T-cell (primary cell): ENCODE results near the gene SLC26A8. TPM values are rescaled to one million over a fixed set of nuclear protein-coding genes. Genes with fewer than 3 reads are reported as not detected.

Experiments used
- ATAC-seq, 4 experiments: fragments of 200-7000 bp in 3 of 4; fragments of 150-1000 bp in 1 of 4; cut with Tn5 transposase; replicated peaks in 1 of 4; 1 replicate in 3 of 4; 2 replicates in 1 of 4; pipeline ENCODE4 v1.10.0; 2021; ENCODE audit warnings: moderate library complexity in 3 of 4, mild to moderate bottlenecking in 2 of 4, moderate number of reproducible peaks in 1 of 4
- CTCF ChIA-PET, 2 donors: fragments of 300-600 bp; sonication (Branson Sonifier 250); formaldehyde crosslinking; loops; one replicate each; lab custom pipeline; 2022; ENCODE audit warnings: antibody characterized with exemption in 2 of 2; lab: Charles Lee
- POLR2A ChIA-PET, 2 donors: fragments of 300-600 bp; sonication (Branson Sonifier 250); formaldehyde crosslinking; loops; one replicate each; lab custom pipeline; 2022; ENCODE audit warnings: antibody characterized with exemption in 2 of 2; lab: Charles Lee
- DNase-seq, 35 experiments: peaks; one replicate each; pipeline versions ENCODE4 v3.0.0 to v3.0.0-alpha.2; 2013 to 2023
- H3K27ac ChIP-seq: one replicate; pipeline ENCODE4 v1.5.1; 2013; ENCODE audit warnings: low read length
- H3K27me3 ChIP-seq, 2 experiments: replicated peaks in 1 of 2; 1 replicate in 1 of 2; 2 replicates in 1 of 2; pipeline versions ENCODE4 v1.6.1 to v1.7.0; 2013; ENCODE audit warnings: low read length in 1 of 2, mixed read lengths in 1 of 2; ENCODE audit not compliant: control insufficient read depth in 2 of 2, insufficient read depth in 2 of 2; ENCODE audit errors: extremely low read depth in 1 of 2
- H3K36me3 ChIP-seq, 2 donors: 1 replicate in 1 of 2; 2 replicates in 1 of 2; pipeline versions ENCODE4 v1.6.1 to v1.7.0; 2013; ENCODE audit warnings: low read length in 1 of 2; ENCODE audit not compliant: control insufficient read depth in 2 of 2, insufficient read depth in 1 of 2; ENCODE audit errors: extremely low read depth in 1 of 2
- H3K4me1 ChIP-seq, 2 experiments: 1 replicate in 1 of 2; 2 replicates in 1 of 2; pipeline versions ENCODE4 v1.6.1 to v1.7.0; 2013; ENCODE audit warnings: low read length in 2 of 2, mixed read lengths in 1 of 2; ENCODE audit not compliant: insufficient read depth in 2 of 2, control insufficient read depth in 1 of 2; ENCODE audit errors: extremely low read depth in 1 of 2
- H3K4me3 ChIP-seq, 2 donors: 1 replicate in 1 of 2; 2 replicates in 1 of 2; pipeline versions ENCODE4 v1.5.1 to v1.7.0; 2013; ENCODE audit warnings: mild to moderate bottlenecking in 2 of 2, low read length in 1 of 2, moderate library complexity in 1 of 2; ENCODE audit not compliant: control insufficient read depth in 1 of 2; ENCODE audit errors: extremely low read depth in 1 of 2
- H3K9me3 ChIP-seq: 2 replicates; pipeline ENCODE4 v1.7.0; 2013
- H3K27ac Mint-ChIP-seq, 2 donors: one replicate each; pipeline ENCODE4 v1.8.0; 2020 to 2021; ENCODE audit warnings: mild to moderate bottlenecking in 2 of 2, mixed read lengths in 2 of 2
- H3K27me3 Mint-ChIP-seq, 2 donors: one replicate each; pipeline ENCODE4 v1.8.0; 2021 to 2022; ENCODE audit warnings: mixed read lengths in 2 of 2
- H3K36me3 Mint-ChIP-seq: one replicate; pipeline ENCODE4 v1.8.0; 2021; ENCODE audit warnings: mixed read lengths
- H3K4me1 Mint-ChIP-seq, 3 donors: one replicate each; pipeline ENCODE4 v1.8.0; 2020 to 2022; ENCODE audit warnings: mixed read lengths in 3 of 3, mild to moderate bottlenecking in 1 of 3
- H3K4me3 Mint-ChIP-seq, 3 donors: one replicate each; pipeline ENCODE4 v1.8.0; 2020 to 2022; ENCODE audit warnings: mild to moderate bottlenecking in 3 of 3, mixed read lengths in 3 of 3, moderate library complexity in 3 of 3
- H3K9me3 Mint-ChIP-seq, 3 donors: one replicate each; pipeline ENCODE4 v1.8.0; 2020 to 2022; ENCODE audit warnings: mixed read lengths in 3 of 3
- WGBS: methylation state at CpG from one replicate; pipeline ENCODE4 v1.1.5; 2013; ENCODE audit warnings: missing lambda C conversion rate; ENCODE audit not compliant: insufficient coverage; 5-methylcytosine and 5-hydroxymethylcytosine counted together
- total RNA-seq, 35 experiments: library from RNA in 6 of 35; stranded (reverse) in 6 of 35; fragments of 120-200 nt in 1 of 35; gene quantifications; one replicate each; pipeline versions ENCODE4 v1.2.1 to v1.2.4 and lab custom pipeline; 2013 to 2026

SLC26A8 gene
- total RNA-seq, 5 donors from 2014 or later (not counting 1 experiment from before 2014, with no cell fraction given), result not detected

- peak overlapping the region; percentile 2 for H3K27ac ChIP-seq
- CTCF ChIA-PET, result no interaction called here
- H3K36me3 Mint-ChIP-seq, result peaks cover 7% of the 10 kb centered on the region
- H3K4me3 ChIP-seq, result no peak overlapping the region
- H3K9me3 ChIP-seq, result no peaks in the 10 kb centered on the region
- no peak overlapping the region for H3K27ac Mint-ChIP-seq
- H3K27me3 ChIP-seq, result no peaks in the 10 kb centered on the region
- no peaks in the 10 kb centered on the region for H3K9me3 Mint-ChIP-seq
- H3K4me1 Mint-ChIP-seq, result peaks cover 16 to 22% (median 18%) of the 10 kb centered on the region in 3 donors
- POLR2A ChIA-PET, result interaction anchor here in 1 of 2 donors (0.7 kb wide), 1 partner anchor 9 kb away, joined by 5 read pairs; no protein-coding TSS in a partner anchor
- WGBS, result 92% methylated on average over 2 of the region's 2 CpGs
- peaks cover 0 to 17% of the 10 kb centered on the region in 2 donors for H3K36me3 ChIP-seq
- no peaks in the 10 kb centered on the region for H3K27me3 Mint-ChIP-seq
- ATAC-seq (no peak), DNase-seq (no peak)
- no peak overlapping the region for H3K4me3 Mint-ChIP-seq
- peaks cover 13 to 28% of the 10 kb centered on the region in 2 experiments for H3K4me1 ChIP-seq
Observed at GRCh38 chr6:36049582-36049981, 25.1 kb upstream of the SLC26A8 start.

- H3K4me1 Mint-ChIP-seq, result peaks cover 70 to 74% (median 72%) of the 10 kb centered on the region in 3 donors
Observed at GRCh38 chr6:36042618-36043260, 18.3 kb upstream of the SLC26A8 start.

GRCh38 chr6:36040958-36041357 lies 16.5 kb upstream of the SLC26A8 start:
- H3K9me3 ChIP-seq, result no peaks in the 10 kb centered on the region
- ChIA-PET POLR2A (no interaction called here), CTCF (no interaction called here)
- no peaks in the 10 kb centered on the region for H3K9me3 Mint-ChIP-seq
- ATAC-seq (no peak), DNase-seq (no peak)
- no peaks in the 10 kb centered on the region for H3K36me3 ChIP-seq
- no peaks in the 10 kb centered on the region for H3K27me3 Mint-ChIP-seq
- no peak overlapping the region for H3K27ac ChIP-seq
- H3K27ac Mint-ChIP-seq, result no peak overlapping the region
- peaks cover 17% of the 10 kb centered on the region for H3K36me3 Mint-ChIP-seq
- H3K4me3 ChIP-seq, result no peak overlapping the region
- H3K4me3 Mint-ChIP-seq, result no peak overlapping the region
- peaks cover 75 to 77% (median 76%) of the 10 kb centered on the region in 3 donors for H3K4me1 Mint-ChIP-seq
- H3K27me3 ChIP-seq, result no peaks in the 10 kb centered on the region
- H3K4me1 ChIP-seq, result peaks cover 2 to 20% of the 10 kb centered on the region in 2 experiments

More at GRCh38 chr6:36042618-36043260, 18.3 kb upstream of the SLC26A8 start:
- Histone ChIP-seq H3K27ac (no peak overlapping the region), H3K36me3 (no peaks in the 10 kb centered on the region), H3K27me3 (no peaks in the 10 kb centered on the region), H3K4me3 (no peak overlapping the region), H3K9me3 (no peaks in the 10 kb centered on the region), H3K4me1 (peaks cover 2 to 22% of the 10 kb centered on the region in 2 experiments)
- Mint-ChIP-seq H3K27me3 (no peaks in the 10 kb centered on the region), H3K27ac (no peak overlapping the region), H3K4me3 (no peak overlapping the region), H3K9me3 (no peaks in the 10 kb centered on the region), H3K36me3 (peaks cover 21% of the 10 kb centered on the region)
- DNase-seq (no peak), ATAC-seq (no peak)
- 91% methylated on average over 4 of the region's 12 CpGs for WGBS
- CTCF ChIA-PET, result interaction anchor here in 1 of 2 donors (0.6 to 1.2 kb wide), 3 partner anchors 10 to 165 kb away, joined by 3 to 4 read pairs (median 4); no protein-coding TSS in a partner anchor
- POLR2A ChIA-PET, result interaction anchor here in 1 of 2 donors (0.6 kb wide), 1 partner anchor 20 kb away, joined by 4 read pairs; no protein-coding TSS in a partner anchor

- H3K4me1 Mint-ChIP-seq, result peaks cover 75 to 76% (median 75%) of the 10 kb centered on the region in 3 donors
Observed at GRCh38 chr6:36039112-36039511, 14.7 kb upstream of the SLC26A8 start.

GRCh38 chr6:36038120-36038876 lies 13.9 kb upstream of the SLC26A8 start:
- CTCF ChIA-PET, result interaction anchor here in 1 of 2 donors (0.8 to 1.6 kb wide), 2 partner anchors 9 to 56 kb away, joined by 3 to 7 read pairs; no protein-coding TSS in a partner anchor
- Histone ChIP-seq H3K4me3 (no peak overlapping the region), H3K27ac (no peak overlapping the region), H3K36me3 (no peaks in the 10 kb centered on the region), H3K4me1 (peaks cover 6 to 35% of the 10 kb centered on the region in 2 experiments), H3K27me3 (no peaks in the 10 kb centered on the region), H3K9me3 (no peaks in the 10 kb centered on the region)
- WGBS, result 93% methylated on average over 1 of the region's 4 CpGs
- DNase-seq (no peak), ATAC-seq (no peak)
- no peaks in the 10 kb centered on the region for H3K9me3 Mint-ChIP-seq
- H3K27me3 Mint-ChIP-seq, result no peaks in the 10 kb centered on the region
- peak overlapping the region in 2 of 3 donors; percentile 0 to 55 for H3K4me3 Mint-ChIP-seq
- POLR2A ChIA-PET, result no interaction called here
- H3K4me1 Mint-ChIP-seq, result peaks cover 81 to 82% (median 81%) of the 10 kb centered on the region in 3 donors
- H3K27ac Mint-ChIP-seq, result peak overlapping the region in 1 of 2 donors; percentile 35
- H3K36me3 Mint-ChIP-seq, result peaks cover 15% of the 10 kb centered on the region

More at GRCh38 chr6:36039112-36039511, 14.7 kb upstream of the SLC26A8 start:
- ChIA-PET CTCF (no interaction called here), POLR2A (no interaction called here)
- no peaks in the 10 kb centered on the region for H3K36me3 ChIP-seq
- no peak overlapping the region for H3K4me3 Mint-ChIP-seq
- ATAC-seq (peak in 1 of 4 experiments; percentile 18), DNase-seq (no peak)
- H3K9me3 Mint-ChIP-seq, result no peaks in the 10 kb centered on the region
- no peak overlapping the region for H3K27ac ChIP-seq
- H3K4me1 ChIP-seq, result peaks cover 4 to 28% of the 10 kb centered on the region in 2 experiments
- H3K27me3 ChIP-seq, result no peaks in the 10 kb centered on the region
- H3K9me3 ChIP-seq, result no peaks in the 10 kb centered on the region
- no peak overlapping the region for H3K27ac Mint-ChIP-seq
- no peaks in the 10 kb centered on the region for H3K27me3 Mint-ChIP-seq
- peaks cover 17% of the 10 kb centered on the region for H3K36me3 Mint-ChIP-seq
- no peak overlapping the region for H3K4me3 ChIP-seq

GRCh38 chr6:36035225-36035624 lies 10.8 kb upstream of the SLC26A8 start:
- Mint-ChIP-seq H3K27me3 (no peaks in the 10 kb centered on the region), H3K27ac (peak overlapping the region in 1 of 2 donors; percentile 1), H3K36me3 (peaks cover 14% of the 10 kb centered on the region), H3K4me3 (peak overlapping the region in 2 of 3 donors; percentile 4 to 18), H3K4me1 (peaks cover 78 to 81% (median 81%) of the 10 kb centered on the region in 3 donors), H3K9me3 (no peaks in the 10 kb centered on the region)
- H3K4me1 ChIP-seq, result peaks cover 12 to 46% of the 10 kb centered on the region in 2 experiments
- ChIA-PET CTCF (interaction anchor here in 1 of 2 donors (0.7 to 0.9 kb wide), 2 partner anchors 8 to 59 kb away, joined by 3 to 4 read pairs; partner anchors contain the start of gene MAPK14), POLR2A (interaction anchor here in 1 of 2 donors (0.6 kb wide), 1 partner anchor 59 kb away, joined by 3 read pairs; no protein-coding TSS in a partner anchor)
- no peaks in the 10 kb centered on the region for H3K27me3 ChIP-seq
- no CpG with 5 or more reads among the region's 4 CpGs for WGBS
- no peak for ATAC-seq
- H3K9me3 ChIP-seq, result no peaks in the 10 kb centered on the region
- H3K4me3 ChIP-seq, result no peak overlapping the region
- H3K36me3 ChIP-seq, result no peaks in the 10 kb centered on the region
- DNase-seq, result no peak
- no peak overlapping the region for H3K27ac ChIP-seq
